NB4 (cell line): ENCODE data around the gene PCDHAC1.

Source experiments
- DNase-seq: peaks from one replicate; pipeline ENCODE4 v3.0.0; 2010; ENCODE audit warnings: low read depth
- H3K4me3 ChIP-seq: one replicate; pipeline ENCODE4 v1.5.1; 2011; ENCODE audit warnings: mild to moderate bottlenecking, low read depth, low read length, moderate library complexity
- CTCF ChIP-seq: IDR thresholded peaks from one replicate; pipeline ENCODE4 v1.5.1; 2012; ENCODE audit warnings: low read depth, low read length
- MAX ChIP-seq: IDR thresholded peaks from 2 replicates; pipeline ENCODE4 v1.6.1; 2011; ENCODE audit warnings: low read depth, low read length
- MYC ChIP-seq: IDR thresholded peaks from 2 replicates; pipeline ENCODE4 v1.6.1; 2011; ENCODE audit warnings: low read depth, low read length
- POLR2A ChIP-seq: IDR thresholded peaks from 2 replicates; pipeline ENCODE4 v1.6.1; 2011; ENCODE audit warnings: mild to moderate bottlenecking; ENCODE audit not compliant: insufficient read length; ENCODE audit errors: extremely low read depth

Gene PCDHAC1

GRCh38 chr5:140883373-140883772 is 42.7 kb upstream of the PCDHAC1 start:
- H3K4me3 ChIP-seq: no peak overlapping the region
- TF ChIP-seq POLR2A (no peak), MYC (no peak), CTCF (no peak), MAX (no peak)
- no peak for DNase-seq

DNA sequence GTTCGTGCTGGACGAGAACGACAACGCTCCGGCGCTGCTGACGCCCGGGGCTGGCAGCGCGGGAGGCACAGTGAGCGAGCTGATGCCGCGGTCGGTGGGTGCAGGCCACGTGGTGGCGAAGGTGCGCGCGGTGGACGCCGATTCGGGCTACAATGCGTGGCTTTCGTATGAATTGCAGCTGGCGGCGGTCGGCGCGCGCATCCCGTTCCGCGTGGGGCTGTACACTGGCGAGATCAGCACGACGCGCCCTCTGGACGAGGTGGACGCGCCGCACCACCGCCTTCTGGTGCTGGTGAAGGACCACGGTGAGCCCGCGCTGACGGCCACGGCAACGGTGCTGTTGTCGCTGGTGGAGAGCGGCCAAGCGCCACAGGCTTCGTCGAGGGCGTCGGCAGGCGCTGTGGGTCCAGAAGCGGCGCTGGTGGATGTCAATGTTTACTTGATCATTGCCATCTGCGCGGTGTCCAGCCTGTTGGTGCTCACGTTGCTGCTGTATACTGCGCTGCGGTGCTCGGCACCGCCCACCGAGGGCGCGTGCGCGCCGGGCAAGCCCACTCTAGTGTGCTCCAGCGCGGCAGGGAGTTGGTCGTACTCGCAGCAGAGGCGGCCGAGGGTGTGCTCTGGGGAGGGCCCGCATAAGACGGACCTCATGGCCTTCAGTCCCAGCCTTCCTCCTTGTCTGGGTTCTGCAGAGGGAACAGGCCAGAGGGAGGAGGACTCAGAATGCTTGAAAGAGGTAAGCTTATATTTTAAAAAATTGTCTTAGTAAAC is 42.0 kb upstream of the PCDHAC1 start:
- TF ChIP-seq POLR2A: no peak
- TF ChIP-seq MYC: no peak
- TF ChIP-seq MAX: no peak
- no peak for TF ChIP-seq CTCF
- DNase-seq: no peak
- no peak overlapping the region for H3K4me3 ChIP-seq

DNA sequence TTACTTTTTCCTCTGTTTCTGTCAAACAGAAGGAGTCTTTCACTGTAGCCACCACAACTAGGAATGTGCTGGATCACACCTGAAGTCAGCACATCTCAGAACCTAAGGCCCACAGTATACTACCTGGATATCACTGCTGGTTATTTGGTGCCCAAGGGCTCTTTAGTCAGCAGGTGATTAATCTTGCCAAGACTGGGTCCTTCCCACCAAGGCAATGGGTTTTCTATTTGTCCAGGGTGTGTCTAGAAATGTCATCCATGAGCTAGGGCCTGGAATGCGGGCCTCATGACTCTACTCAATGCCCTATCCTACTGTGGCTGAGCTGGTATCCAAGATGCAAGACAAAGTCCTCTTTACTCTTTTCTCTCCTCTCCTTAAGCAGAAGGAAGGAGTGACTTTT is 9.8 kb upstream of the PCDHAC1 start:
- no peak overlapping the region for H3K4me3 ChIP-seq
- TF ChIP-seq CTCF (no peak), POLR2A (no peak), MAX (no peak), MYC (no peak)
- no peak for DNase-seq

- no peak for TF ChIP-seq CTCF
- no peak for TF ChIP-seq MYC
- TF ChIP-seq POLR2A: no peak
- TF ChIP-seq MAX: no peak
- DNase-seq: no peak
- no peak overlapping the region for H3K4me3 ChIP-seq
Measured at GRCh38 chr5:140923601-140924000, 2.5 kb upstream of the PCDHAC1 start.

- no peak for DNase-seq
- H3K4me3 ChIP-seq: no peak overlapping the region
- TF ChIP-seq POLR2A: no peak
- no peak for TF ChIP-seq MYC
- no peak for TF ChIP-seq CTCF
- no peak for TF ChIP-seq MAX
Measured at GRCh38 chr5:140926443-140927227, 536 bp downstream of the PCDHAC1 start.
